Body of pancreas (tissue), 4 donors: ENCODE results near the gene CAMK2D. TPM values are rescaled to one million over a fixed set of nuclear protein-coding genes. Genes with fewer than 3 reads are reported as not detected.

Experiments
- ATAC-seq: fragments of 150-250 bp; one replicate; pipeline ENCODE4 v1.9.1; 2016
- DNase-seq, 4 donors: peaks; one replicate each; pipeline ENCODE4 v3.0.0-alpha.2; 2019
- H3K27ac ChIP-seq, 4 donors: fragments of 200-600 bp; sonication (generic); 1 replicate in 3 of 4; 2 replicates in 1 of 4; pipeline versions ENCODE4 v1.5.1 to v1.6.1; 2016 to 2019; ENCODE audit warnings: mild to moderate bottlenecking in 1 of 4, mixed read lengths in 1 of 4, moderate library complexity in 1 of 4
- H3K27me3 ChIP-seq, 2 donors: fragments of 200-600 bp; sonication (generic); one replicate each; pipeline ENCODE4 v1.6.0; 2016; ENCODE audit warnings: mild to moderate bottlenecking in 1 of 2
- H3K36me3 ChIP-seq, 2 donors: fragments of 200-600 bp; sonication (generic); replicated peaks in 1 of 2; 2 replicates each; pipeline ENCODE4 v1.5.1; 2016; ENCODE audit warnings: low read depth in 2 of 2; ENCODE audit not compliant: insufficient read depth in 1 of 2
- H3K4me1 ChIP-seq: fragments of 200-600 bp; sonication (generic); one replicate; pipeline ENCODE4 v1.6.0; 2016
- H3K4me3 ChIP-seq, 2 donors: fragments of 200-600 bp; sonication (generic); 1 replicate in 1 of 2; 2 replicates in 1 of 2; pipeline ENCODE4 v1.5.1; 2016 to 2019
- H3K9me3 ChIP-seq, 3 donors: fragments of 200-600 bp; sonication (generic); 1 replicate in 2 of 3; 2 replicates in 1 of 3; pipeline ENCODE4 v1.5.1; 2016
- POLR2A ChIP-seq, 3 donors: fragments of 450-650 bp; IDR thresholded peaks; one replicate each; pipeline ENCODE4 v1.6.1; 2016; ENCODE audit warnings: antibody characterized with exemption in 3 of 3, mild to moderate bottlenecking in 2 of 3
- WGBS, 2 donors: methylation state at CpG; one replicate each; pipeline ENCODE4 v1.1.5; 2017; 5-methylcytosine and 5-hydroxymethylcytosine counted together
- intact Hi-C: fragments of 100-400 bp; cut with DNase I; formaldehyde crosslinking; loops from one replicate; pipeline ENCODE4 v1.15.1; 2023
- total RNA-seq, 2 donors: library from RNA; depleted of rRNA; stranded (reverse); fragments of >200 nt; gene quantifications; one replicate each; pipeline ENCODE4 v1.1.0, GENCODE V29; 2016
- TF ChIP-seq, protein P1 (sequence below), 7 experiments: fragments of 450-650 bp in 4 of 7; fragments of 200-600 bp in 3 of 7; sonication (generic) in 3 of 7; IDR thresholded peaks; one replicate each; pipeline ENCODE4 v1.5.1; 2016 to 2019; ENCODE audit warnings: antibody characterized with exemption in 7 of 7

The CAMK2D gene
- total RNA-seq, 2 donors from 2014 or later: 25.7 to 29.3 TPM

DNA sequence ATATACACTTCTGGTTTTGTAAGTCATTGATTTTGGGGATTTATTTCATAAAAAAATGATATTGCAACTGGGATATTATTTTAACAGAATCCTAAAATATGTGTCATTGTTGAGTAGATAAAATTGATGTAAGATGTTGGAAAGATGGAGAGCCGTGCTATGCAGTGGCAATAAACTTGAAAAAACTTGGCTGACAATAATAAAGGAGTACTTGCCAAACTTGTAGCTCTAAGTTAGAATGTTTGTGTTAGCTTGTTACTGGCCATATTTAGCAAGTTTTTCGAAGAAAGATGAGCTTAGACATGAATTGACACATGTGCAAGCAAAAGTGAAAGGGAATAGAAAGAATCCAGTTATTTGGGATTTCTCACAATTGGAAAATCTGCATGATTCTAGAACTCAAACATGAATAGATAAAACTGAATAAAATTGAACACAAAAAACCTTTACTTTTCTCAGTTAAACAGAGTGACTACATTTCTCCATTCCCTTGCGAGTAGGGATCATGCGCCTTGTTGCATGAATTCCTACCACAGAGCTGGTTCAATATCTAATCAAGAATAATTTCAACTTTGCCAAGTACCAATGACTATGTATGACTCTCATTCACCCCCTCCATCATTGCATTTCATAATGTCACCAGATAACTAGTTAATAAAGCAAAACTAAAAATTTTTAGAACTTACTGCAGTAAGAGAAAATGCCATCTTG lies 327.8 kb downstream of the CAMK2D start:
- DNase-seq: no peak
- WGBS, 2 donors: 75 to 82% methylated on average over 4 of the region's 4 CpGs
- H3K27me3 ChIP-seq: no peaks in the 10 kb centered on the region
- H3K36me3 ChIP-seq: no peaks in the 10 kb centered on the region
- no peaks in the 10 kb centered on the region for H3K9me3 ChIP-seq
- no peak for ATAC-seq
- no peaks in the 10 kb centered on the region for H3K4me1 ChIP-seq
- H3K4me3 ChIP-seq: no peak overlapping the region
- no peak overlapping the region for H3K27ac ChIP-seq
- TF ChIP-seq, protein P1, sequence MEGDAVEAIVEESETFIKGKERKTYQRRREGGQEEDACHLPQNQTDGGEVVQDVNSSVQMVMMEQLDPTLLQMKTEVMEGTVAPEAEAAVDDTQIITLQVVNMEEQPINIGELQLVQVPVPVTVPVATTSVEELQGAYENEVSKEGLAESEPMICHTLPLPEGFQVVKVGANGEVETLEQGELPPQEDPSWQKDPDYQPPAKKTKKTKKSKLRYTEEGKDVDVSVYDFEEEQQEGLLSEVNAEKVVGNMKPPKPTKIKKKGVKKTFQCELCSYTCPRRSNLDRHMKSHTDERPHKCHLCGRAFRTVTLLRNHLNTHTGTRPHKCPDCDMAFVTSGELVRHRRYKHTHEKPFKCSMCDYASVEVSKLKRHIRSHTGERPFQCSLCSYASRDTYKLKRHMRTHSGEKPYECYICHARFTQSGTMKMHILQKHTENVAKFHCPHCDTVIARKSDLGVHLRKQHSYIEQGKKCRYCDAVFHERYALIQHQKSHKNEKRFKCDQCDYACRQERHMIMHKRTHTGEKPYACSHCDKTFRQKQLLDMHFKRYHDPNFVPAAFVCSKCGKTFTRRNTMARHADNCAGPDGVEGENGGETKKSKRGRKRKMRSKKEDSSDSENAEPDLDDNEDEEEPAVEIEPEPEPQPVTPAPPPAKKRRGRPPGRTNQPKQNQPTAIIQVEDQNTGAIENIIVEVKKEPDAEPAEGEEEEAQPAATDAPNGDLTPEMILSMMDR (IDR thresholded peaks at IDR 0.05): no peak
- intact Hi-C loops: no loop called here

DNA sequence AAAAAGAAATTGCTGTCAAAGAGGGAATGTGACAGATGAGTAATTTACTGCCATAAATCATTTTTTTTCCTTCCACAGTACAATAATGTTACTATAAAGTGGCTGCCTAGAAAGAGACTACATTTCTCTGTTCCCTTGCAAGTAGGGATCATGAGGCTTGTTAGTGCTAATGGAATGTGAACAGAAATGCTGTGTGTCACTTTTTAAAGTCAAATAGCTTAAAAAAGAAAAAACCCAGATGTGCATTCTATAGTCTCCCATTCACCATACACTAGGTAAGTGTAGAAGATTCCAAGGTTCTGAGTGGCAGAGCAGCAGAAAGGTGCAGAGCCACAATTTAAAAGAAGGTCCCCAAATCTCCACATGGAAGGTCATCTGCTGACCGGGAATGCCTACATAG lies 328.4 kb downstream of the CAMK2D start:
- 77 to 87% methylated on average over 1 of the region's 1 CpG for WGBS, 2 donors
- no peak for ATAC-seq

DNA sequence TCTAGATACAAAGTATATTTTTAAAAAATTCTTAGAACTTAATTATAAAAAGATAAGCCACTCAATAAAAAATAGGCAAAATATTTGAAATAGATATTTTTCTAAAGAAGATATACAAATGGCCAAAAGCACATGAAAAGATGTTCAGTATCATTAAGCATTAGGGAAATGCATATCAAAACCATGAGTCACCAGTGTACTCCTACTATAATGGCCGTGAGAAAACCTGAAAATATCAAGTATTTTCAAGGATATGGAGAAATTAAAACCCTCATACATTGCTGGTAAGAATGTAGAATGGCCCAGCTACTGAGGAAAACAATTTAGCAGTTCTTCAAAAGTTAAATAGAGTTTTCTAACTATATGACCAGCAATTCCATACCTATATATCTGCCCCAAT lies 337.9 kb downstream of the CAMK2D start:
- no peak for TF ChIP-seq POLR2A (IDR thresholded peaks at IDR 0.05)
- ATAC-seq (no peak), DNase-seq (no peak)
- no peak overlapping the region for H3K27ac ChIP-seq
- no peaks in the 10 kb centered on the region for H3K9me3 ChIP-seq
- H3K4me1 ChIP-seq: no peaks in the 10 kb centered on the region
- intact Hi-C loops: no loop called here
- 84 to 89% methylated on average over 1 of the region's 1 CpG for WGBS, 2 donors
- H3K36me3 ChIP-seq: no peaks in the 10 kb centered on the region
- H3K27me3 ChIP-seq: no peaks in the 10 kb centered on the region
- H3K4me3 ChIP-seq: no peak overlapping the region

More for the DNA sequence above, 328.4 kb downstream of the CAMK2D start:
- H3K27me3 ChIP-seq: no peaks in the 10 kb centered on the region
- intact Hi-C loops: no loop called here
- H3K4me1 ChIP-seq: no peaks in the 10 kb centered on the region
- TF ChIP-seq, protein P1 (IDR thresholded peaks at IDR 0.05): no peak
- TF ChIP-seq POLR2A (IDR thresholded peaks at IDR 0.05): no peak
- H3K27ac ChIP-seq: no peak overlapping the region
- H3K4me3 ChIP-seq: no peak overlapping the region
- no peak for DNase-seq
- no peaks in the 10 kb centered on the region for H3K36me3 ChIP-seq
- no peaks in the 10 kb centered on the region for H3K9me3 ChIP-seq

DNA sequence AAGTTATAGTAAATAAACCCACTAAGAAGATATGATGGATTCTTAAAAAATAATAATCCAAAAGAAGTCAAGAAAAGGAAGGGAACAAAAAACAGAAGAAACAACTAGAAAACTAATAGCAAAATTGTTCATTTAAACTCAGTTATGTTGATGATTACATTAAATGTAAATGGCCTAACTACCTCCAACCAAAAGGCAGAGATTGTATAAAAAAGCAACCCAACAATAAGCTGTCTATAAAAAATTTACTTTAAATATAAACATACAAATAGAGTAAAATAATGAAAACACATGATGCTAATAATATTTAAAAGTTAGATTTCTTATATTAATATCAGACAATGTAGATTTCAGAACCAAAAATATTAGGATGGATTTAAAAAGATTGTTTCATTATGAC lies 340.6 kb downstream of the CAMK2D start:
- Histone ChIP-seq H3K4me1 (no peaks in the 10 kb centered on the region), H3K9me3 (peaks cover 0 to 4% (median 0%) of the 10 kb centered on the region in 3 donors), H3K27me3 (no peaks in the 10 kb centered on the region), H3K36me3 (no peaks in the 10 kb centered on the region), H3K27ac (no peak overlapping the region), H3K4me3 (no peak overlapping the region)
- ATAC-seq (no peak), DNase-seq (no peak)
- intact Hi-C loops: no loop called here
- TF ChIP-seq, protein P1 (IDR thresholded peaks at IDR 0.05): no peak
- no peak for TF ChIP-seq POLR2A (IDR thresholded peaks at IDR 0.05)

DNA sequence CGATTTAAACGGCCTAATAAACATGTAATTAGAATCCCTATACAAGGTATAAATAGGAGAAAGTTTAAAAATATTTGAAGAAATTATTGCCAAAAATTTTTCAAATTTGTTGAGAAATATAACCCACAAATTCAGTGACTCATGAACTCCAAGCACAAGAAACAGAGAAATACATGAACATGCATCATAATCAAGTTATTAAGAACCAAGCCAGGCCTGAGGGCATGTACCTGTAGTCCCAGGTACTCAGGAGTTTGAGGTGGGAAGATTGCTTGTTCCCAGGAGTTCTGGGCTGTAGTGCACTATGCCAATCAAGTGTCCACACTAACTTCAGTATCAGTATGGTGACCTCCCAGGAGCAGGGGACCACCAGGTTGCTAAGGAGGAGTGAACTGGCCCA lies 341.9 kb downstream of the CAMK2D start:
- Histone ChIP-seq H3K36me3 (no peaks in the 10 kb centered on the region), H3K27ac (no peak overlapping the region), H3K4me3 (no peak overlapping the region), H3K4me1 (no peaks in the 10 kb centered on the region), H3K27me3 (no peaks in the 10 kb centered on the region), H3K9me3 (peaks cover 0 to 4% (median 0%) of the 10 kb centered on the region in 3 donors)
- WGBS, 2 donors: 93 to 99% methylated on average over 2 of the region's 2 CpGs
- intact Hi-C loops: no loop called here
- DNase-seq: no peak
- TF ChIP-seq POLR2A (IDR thresholded peaks at IDR 0.05): no peak
- TF ChIP-seq, protein P1 (IDR thresholded peaks at IDR 0.05): no peak
- ATAC-seq: no peak
